Keratinocyte (primary cell): Measurements from ENCODE around the gene CCDC157. TPM values are rescaled to one million over a fixed set of nuclear protein-coding genes. Genes with fewer than 3 reads are reported as not detected.

Source experiments
- DNase-seq: peaks from one replicate; pipeline ENCODE4 v3.0.0-alpha.2; 2011; ENCODE audit warnings: low read depth, missing footprints, low spot score
- FAIRE-seq: peaks from 2 replicates; lab custom pipeline; 2011; peaks lifted over from hg19 to GRCh38; lab: Jason Lieb, UNC
- H2AFZ ChIP-seq: 2 replicates; pipeline ENCODE4 v1.6.0; 2012; ENCODE audit warnings: low read length, control low read depth, inconsistent platforms; ENCODE audit not compliant: control insufficient read depth
- H3K27ac ChIP-seq: 2 replicates; pipeline ENCODE4 v1.5.1; 2011; ENCODE audit warnings: low read length; ENCODE audit not compliant: control insufficient read depth, insufficient read depth
- H3K27me3 ChIP-seq: 3 replicates; pipeline ENCODE4 v1.6.0; 2011; ENCODE audit warnings: low read length; ENCODE audit not compliant: control insufficient read depth, insufficient read depth; ENCODE audit errors: extremely low read depth
- H3K36me3 ChIP-seq, 2 experiments: 2 replicates in 1 of 2; 3 replicates in 1 of 2; pipeline ENCODE4 v1.5.1; 2011; ENCODE audit warnings: low read length in 2 of 2, mild to moderate bottlenecking in 1 of 2; ENCODE audit not compliant: control insufficient read depth in 2 of 2, insufficient read depth in 2 of 2; ENCODE audit errors: extremely low read depth in 1 of 2
- H3K4me1 ChIP-seq: 3 replicates; pipeline ENCODE4 v1.5.1; 2011; ENCODE audit warnings: low read length; ENCODE audit not compliant: control insufficient read depth, insufficient read depth; ENCODE audit errors: extremely low read depth
- H3K4me2 ChIP-seq: 3 replicates; pipeline ENCODE4 v1.6.0; 2011; ENCODE audit warnings: low read depth, low read length; ENCODE audit not compliant: control insufficient read depth, insufficient read depth; ENCODE audit errors: extremely low read depth
- H3K4me3 ChIP-seq, 3 experiments: fragments of 200-600 bp in 1 of 3; sonication (generic) in 1 of 3; 2 replicates in 2 of 3; 3 replicates in 1 of 3; pipeline ENCODE4 v1.5.1; 2011 to 2016; ENCODE audit warnings: low read length in 3 of 3, mild to moderate bottlenecking in 3 of 3, control low read depth in 2 of 3, inconsistent platforms in 1 of 3, low read depth in 1 of 3, mixed read lengths in 1 of 3, mixed run types in 1 of 3, moderate library complexity in 1 of 3; ENCODE audit not compliant: control insufficient read depth in 2 of 3, insufficient read depth in 2 of 3; ENCODE audit errors: extremely low read depth in 1 of 3
- H3K79me2 ChIP-seq: 2 replicates; pipeline ENCODE4 v1.6.0; 2012; ENCODE audit warnings: low read length; ENCODE audit not compliant: control insufficient read depth, insufficient read depth
- H3K9ac ChIP-seq: 3 replicates; pipeline ENCODE4 v1.6.0; 2011; ENCODE audit warnings: low read length; ENCODE audit not compliant: control insufficient read depth, insufficient read depth; ENCODE audit errors: extremely low read depth
- H3K9me1 ChIP-seq: 3 replicates; pipeline ENCODE4 v1.6.0; 2011; ENCODE audit warnings: low read length; ENCODE audit not compliant: control insufficient read depth, insufficient read depth; ENCODE audit errors: extremely low read depth
- H3K9me3 ChIP-seq: 2 replicates; pipeline ENCODE4 v1.5.1; 2012; ENCODE audit warnings: low read depth, low read length; ENCODE audit not compliant: control insufficient read depth
- H4K20me1 ChIP-seq: 3 replicates; pipeline ENCODE4 v1.6.0; 2011; ENCODE audit warnings: low read length; ENCODE audit not compliant: control insufficient read depth, insufficient read depth; ENCODE audit errors: extremely low read depth
- CTCF ChIP-seq, 3 experiments: IDR thresholded peaks in 1 of 3; conservative IDR thresholded peaks in 1 of 3; optimal IDR thresholded peaks in 1 of 3; 2 replicates in 2 of 3; 3 replicates in 1 of 3; pipeline versions ENCODE3 to v1.5.1; 2011; ENCODE audit warnings: low read length in 3 of 3, mild to moderate bottlenecking in 3 of 3, moderate library complexity in 2 of 3, control low read depth in 1 of 3, inconsistent platforms in 1 of 3; ENCODE audit not compliant: insufficient read depth in 2 of 3; ENCODE audit errors: extremely low read depth in 1 of 3
- EZH2 ChIP-seq: IDR thresholded peaks from one replicate; pipeline ENCODE4 v1.6.1; 2012; ENCODE audit warnings: inconsistent platforms, mild to moderate bottlenecking, low read length, moderate library complexity
- dilution Hi-C: fragments of 300-500 bp; cut with MboI; formaldehyde crosslinking; loops from one replicate; pipeline ENCODE4 v1.7.0; 2020; ENCODE audit warnings: low sequenced_read_pairs; ENCODE audit not compliant: extremely low pct_ligation_motif_present
- polyA plus RNA-seq, 5 experiments: library from polyadenylated mRNA; depleted of rRNA in 3 of 5; stranded (reverse) in 3 of 5; stranded (forward) in 1 of 5; unstranded in 1 of 5; fragments of >200 nt; gene quantifications; 1 replicate in 1 of 5; 2 replicates in 3 of 5; 3 replicates in 1 of 5; pipeline versions ENCODE4 v1.2.1 to v1.2.3, GENCODE V29; 2011 to 2012; ENCODE audit warnings: missing spikeins in 2 of 5, low read depth in 1 of 5, low replicate concordance in 1 of 5

The CCDC157 gene
- polyA plus RNA-seq, 1 donor (not counting 4 experiments of a cell fraction or from before 2014, with no cell fraction given): 1.3 TPM

DNA sequence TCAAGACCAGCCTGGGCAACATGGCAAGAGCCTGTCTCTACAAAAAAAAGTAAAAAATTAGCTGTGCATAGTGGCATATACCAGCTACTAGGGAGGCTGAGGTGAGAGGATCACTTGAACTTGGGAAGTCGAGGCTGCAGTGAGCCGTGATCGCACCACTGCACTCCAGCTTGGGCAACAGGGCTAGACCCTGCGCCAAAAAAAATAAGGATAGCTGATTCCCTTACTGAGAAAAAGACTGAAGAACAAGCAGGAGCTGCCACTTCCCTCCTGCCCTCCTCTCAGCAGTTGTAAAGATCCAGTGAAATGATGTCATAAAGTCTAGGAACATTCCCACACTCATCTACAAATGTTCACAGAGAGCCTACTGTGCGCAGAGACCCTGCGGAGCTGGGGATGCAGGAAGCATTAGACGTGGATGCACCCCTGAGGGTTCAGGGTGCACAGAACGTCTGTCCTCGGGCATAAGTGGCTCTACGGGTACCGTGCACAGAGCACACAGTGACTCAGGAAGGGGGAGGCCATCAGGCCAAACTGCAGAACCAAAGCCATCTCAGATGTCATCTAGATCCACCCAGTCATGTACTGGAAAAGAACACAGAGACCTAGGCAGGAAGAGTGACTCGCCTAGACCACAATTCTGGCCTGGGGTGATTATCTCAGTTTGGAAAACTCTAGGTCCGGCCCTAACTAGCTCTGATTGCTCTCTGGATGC is 51.7 kb downstream of the CCDC157 start:
- no peak for TF ChIP-seq CTCF (optimal IDR thresholded peaks at IDR 0.05 in 1 of 3, IDR thresholded peaks at IDR 0.05 in 1 of 3, conservative IDR thresholded peaks at IDR 0.05 in 1 of 3; ENCODE audit: extremely low read depth in 1 of 3, insufficient read depth in 2 of 3, low read length in 3 of 3)
- no peak for TF ChIP-seq EZH2
- no peaks in the 10 kb centered on the region for H3K9me3 ChIP-seq
- peak overlapping the region; percentile 50 for H3K27ac ChIP-seq
- peak overlapping the region; percentile 23 for H3K4me2 ChIP-seq
- DNase-seq (no peak), FAIRE-seq (peak; percentile 99)
- H3K9ac ChIP-seq: no peak overlapping the region
- H3K27me3 ChIP-seq: no peaks in the 10 kb centered on the region
- H4K20me1 ChIP-seq: peaks cover 4% of the 10 kb centered on the region
- peaks cover 30 to 59% of the 10 kb centered on the region in 2 experiments for H3K36me3 ChIP-seq
- dilution Hi-C loops: no loop called here
- H3K4me1 ChIP-seq: peaks cover 28% of the 10 kb centered on the region
- H2AFZ ChIP-seq: no peak overlapping the region
- peaks cover 24% of the 10 kb centered on the region for H3K79me2 ChIP-seq
- H3K4me3 ChIP-seq: peak overlapping the region in 1 of 3 experiments; percentile 22
- no peaks in the 10 kb centered on the region for H3K9me1 ChIP-seq

GRCh38 chr22:30411780-30412179 is 55.0 kb downstream of the CCDC157 start:
- no peaks in the 10 kb centered on the region for H3K9me3 ChIP-seq
- DNase-seq (peak; percentile 82), FAIRE-seq (peak; percentile 99)
- TF ChIP-seq EZH2 (no peak), CTCF (optimal IDR thresholded peaks at IDR 0.05 in 1 of 3, IDR thresholded peaks at IDR 0.05 in 1 of 3, conservative IDR thresholded peaks at IDR 0.05 in 1 of 3; ENCODE audit: extremely low read depth in 1 of 3, insufficient read depth in 2 of 3, low read length in 3 of 3) (no peak)
- H3K79me2 ChIP-seq: peaks cover 3% of the 10 kb centered on the region
- peaks cover 42 to 69% of the 10 kb centered on the region in 2 experiments for H3K36me3 ChIP-seq
- no peak overlapping the region for H2AFZ ChIP-seq
- dilution Hi-C loops: no loop called here
- H4K20me1 ChIP-seq: peaks cover 4% of the 10 kb centered on the region
- H3K4me3 ChIP-seq: no peak overlapping the region
- no peaks in the 10 kb centered on the region for H3K27me3 ChIP-seq
- no peaks in the 10 kb centered on the region for H3K9me1 ChIP-seq
- H3K9ac ChIP-seq: peak overlapping the region; percentile 24
- H3K4me1 ChIP-seq: peaks cover 46% of the 10 kb centered on the region
- peak overlapping the region; percentile 57 for H3K27ac ChIP-seq
- no peak overlapping the region for H3K4me2 ChIP-seq
